ENCODE data around the gene ZFP62.

The ZFP62 gene

DNA sequence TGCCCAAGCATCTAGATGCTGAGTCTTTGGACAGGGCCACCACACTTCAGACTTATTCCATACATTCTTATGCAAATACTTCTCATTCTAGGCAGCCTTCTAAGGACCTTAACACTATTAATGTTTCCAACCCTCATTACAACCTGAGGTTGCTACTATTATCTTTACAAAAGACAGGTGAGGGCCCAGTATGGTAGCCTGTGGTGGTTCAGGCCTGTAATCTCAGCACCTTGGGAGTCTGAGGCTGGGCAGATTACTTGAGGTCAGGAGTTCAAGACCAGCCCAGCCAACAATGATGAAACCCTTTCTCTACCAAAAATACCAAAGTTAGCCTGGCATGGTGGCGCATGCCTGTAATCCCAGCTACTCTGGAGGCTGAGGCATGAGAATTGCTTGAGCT, 16.2 kb downstream of the ZFP62 start:
- no peak for TF ChIP-seq EGR1 (IDR thresholded peaks at IDR 0.05)
- no peak for TF ChIP-seq RAD21 (IDR thresholded peaks at IDR 0.05; ENCODE audit: low read depth)
- TF ChIP-seq ZBTB7A (IDR thresholded peaks at IDR 0.05; ENCODE audit: low read depth) = no peak
- TF ChIP-seq FOXM1 (IDR thresholded peaks at IDR 0.05; ENCODE audit: borderline replicate concordance, low read depth) = no peak
- no peak for TF ChIP-seq MAX (IDR thresholded peaks at IDR 0.05)
- TF ChIP-seq EP300 (IDR thresholded peaks at IDR 0.05; ENCODE audit: borderline replicate concordance) = no peak
- no peak for TF ChIP-seq CEBPB (IDR thresholded peaks at IDR 0.05)
- TF ChIP-seq TAF1 (IDR thresholded peaks at IDR 0.05; ENCODE audit: low read depth) = no peak
- TF ChIP-seq CREB1 (IDR thresholded peaks at IDR 0.05; ENCODE audit: low read depth) = no peak
- TF ChIP-seq, protein P1, sequence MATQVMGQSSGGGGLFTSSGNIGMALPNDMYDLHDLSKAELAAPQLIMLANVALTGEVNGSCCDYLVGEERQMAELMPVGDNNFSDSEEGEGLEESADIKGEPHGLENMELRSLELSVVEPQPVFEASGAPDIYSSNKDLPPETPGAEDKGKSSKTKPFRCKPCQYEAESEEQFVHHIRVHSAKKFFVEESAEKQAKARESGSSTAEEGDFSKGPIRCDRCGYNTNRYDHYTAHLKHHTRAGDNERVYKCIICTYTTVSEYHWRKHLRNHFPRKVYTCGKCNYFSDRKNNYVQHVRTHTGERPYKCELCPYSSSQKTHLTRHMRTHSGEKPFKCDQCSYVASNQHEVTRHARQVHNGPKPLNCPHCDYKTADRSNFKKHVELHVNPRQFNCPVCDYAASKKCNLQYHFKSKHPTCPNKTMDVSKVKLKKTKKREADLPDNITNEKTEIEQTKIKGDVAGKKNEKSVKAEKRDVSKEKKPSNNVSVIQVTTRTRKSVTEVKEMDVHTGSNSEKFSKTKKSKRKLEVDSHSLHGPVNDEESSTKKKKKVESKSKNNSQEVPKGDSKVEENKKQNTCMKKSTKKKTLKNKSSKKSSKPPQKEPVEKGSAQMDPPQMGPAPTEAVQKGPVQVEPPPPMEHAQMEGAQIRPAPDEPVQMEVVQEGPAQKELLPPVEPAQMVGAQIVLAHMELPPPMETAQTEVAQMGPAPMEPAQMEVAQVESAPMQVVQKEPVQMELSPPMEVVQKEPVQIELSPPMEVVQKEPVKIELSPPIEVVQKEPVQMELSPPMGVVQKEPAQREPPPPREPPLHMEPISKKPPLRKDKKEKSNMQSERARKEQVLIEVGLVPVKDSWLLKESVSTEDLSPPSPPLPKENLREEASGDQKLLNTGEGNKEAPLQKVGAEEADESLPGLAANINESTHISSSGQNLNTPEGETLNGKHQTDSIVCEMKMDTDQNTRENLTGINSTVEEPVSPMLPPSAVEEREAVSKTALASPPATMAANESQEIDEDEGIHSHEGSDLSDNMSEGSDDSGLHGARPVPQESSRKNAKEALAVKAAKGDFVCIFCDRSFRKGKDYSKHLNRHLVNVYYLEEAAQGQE (IDR thresholded peaks at IDR 0.05; ENCODE audit: low read depth) = no peak
- TF ChIP-seq TCF12 (IDR thresholded peaks at IDR 0.05; ENCODE audit: low read depth) = no peak

- TF ChIP-seq TAF1 (IDR thresholded peaks at IDR 0.05; ENCODE audit: low read depth) (no peak), TEAD4 (IDR thresholded peaks at IDR 0.05) (no peak), YY1 (IDR thresholded peaks at IDR 0.05; ENCODE audit: low read depth) (no peak), ZBTB7A (IDR thresholded peaks at IDR 0.05; ENCODE audit: low read depth) (no peak), NFIC (IDR thresholded peaks at IDR 0.05) (no peak), EGR1 (IDR thresholded peaks at IDR 0.05) (no peak), EP300 (IDR thresholded peaks at IDR 0.05; ENCODE audit: borderline replicate concordance) (no peak), MAX (IDR thresholded peaks at IDR 0.05) (no peak), CEBPB (IDR thresholded peaks at IDR 0.05) (no peak), CREB1 (IDR thresholded peaks at IDR 0.05; ENCODE audit: low read depth) (no peak), TCF12 (IDR thresholded peaks at IDR 0.05; ENCODE audit: low read depth) (no peak), USF1 (IDR thresholded peaks at IDR 0.05) (no peak)
These were observed 16.6 kb downstream of the ZFP62 start for GRCh38 chr5:180844432-180844831.

DNA sequence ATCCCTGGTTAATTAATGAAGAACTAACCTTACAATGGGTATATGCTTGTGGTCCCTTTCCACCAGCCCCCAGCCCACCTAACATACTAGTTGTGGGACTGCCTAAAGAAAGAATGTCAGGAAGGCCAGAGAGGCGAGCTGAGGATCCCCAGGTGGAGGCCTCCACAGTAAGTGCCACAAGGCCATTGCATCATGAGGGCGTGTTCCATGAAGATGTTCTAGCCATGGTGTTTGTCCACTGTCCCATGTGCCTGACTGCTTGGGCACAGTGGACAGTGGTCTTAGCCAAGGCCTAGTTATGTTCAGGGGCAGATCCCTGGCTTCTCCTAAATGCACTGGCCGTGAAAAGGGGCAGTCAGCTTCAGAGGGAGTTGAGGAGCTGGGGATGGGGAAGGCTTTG, 21.1 kb downstream of the ZFP62 start:
- TF ChIP-seq, protein P1 (IDR thresholded peaks at IDR 0.05; ENCODE audit: low read depth) = no peak
- TF ChIP-seq FOXM1 (IDR thresholded peaks at IDR 0.05; ENCODE audit: borderline replicate concordance, low read depth) (no peak), USF1 (IDR thresholded peaks at IDR 0.05) (no peak), MAX (IDR thresholded peaks at IDR 0.05) (no peak), EGR1 (IDR thresholded peaks at IDR 0.05) (no peak), TAF1 (IDR thresholded peaks at IDR 0.05; ENCODE audit: low read depth) (no peak), ZBTB7A (IDR thresholded peaks at IDR 0.05; ENCODE audit: low read depth) (no peak), CREB1 (IDR thresholded peaks at IDR 0.05; ENCODE audit: low read depth) (no peak), TCF12 (IDR thresholded peaks at IDR 0.05; ENCODE audit: low read depth) (no peak), CEBPB (IDR thresholded peaks at IDR 0.05) (no peak), RAD21 (IDR thresholded peaks at IDR 0.05; ENCODE audit: low read depth) (no peak), YY1 (IDR thresholded peaks at IDR 0.05; ENCODE audit: low read depth) (no peak), TEAD4 (IDR thresholded peaks at IDR 0.05) (no peak)

DNA sequence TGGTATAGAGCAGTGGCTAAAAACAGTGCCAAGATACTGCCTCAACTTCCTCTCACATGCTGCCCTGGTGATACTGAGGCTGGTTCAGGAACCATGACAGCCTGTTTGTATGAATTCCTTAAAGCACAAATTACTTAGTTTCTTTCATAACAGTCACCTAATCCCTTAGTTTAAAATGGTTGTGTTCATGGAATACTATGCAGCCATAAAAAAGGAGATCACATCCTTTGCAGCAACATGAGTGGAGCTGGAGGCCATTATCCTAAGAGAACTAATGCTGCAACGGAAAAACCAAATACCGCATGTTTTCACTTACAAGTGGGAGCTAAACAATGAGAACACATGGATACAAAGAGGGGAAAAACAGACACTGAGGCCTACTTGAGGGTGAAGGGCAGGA, 21.8 kb downstream of the ZFP62 start:
- no peak for TF ChIP-seq TAF1 (IDR thresholded peaks at IDR 0.05; ENCODE audit: low read depth)
- TF ChIP-seq YY1 (IDR thresholded peaks at IDR 0.05; ENCODE audit: low read depth) = no peak
- no peak for TF ChIP-seq CEBPB (IDR thresholded peaks at IDR 0.05)
- no peak for TF ChIP-seq TCF12 (IDR thresholded peaks at IDR 0.05; ENCODE audit: low read depth)
- no peak for TF ChIP-seq CREB1 (IDR thresholded peaks at IDR 0.05; ENCODE audit: low read depth)
- TF ChIP-seq, protein P1 (IDR thresholded peaks at IDR 0.05; ENCODE audit: low read depth) = no peak
- TF ChIP-seq TEAD4 (IDR thresholded peaks at IDR 0.05) = no peak
- no peak for TF ChIP-seq MAX (IDR thresholded peaks at IDR 0.05)
- TF ChIP-seq FOXM1 (IDR thresholded peaks at IDR 0.05; ENCODE audit: borderline replicate concordance, low read depth) = no peak
- no peak for TF ChIP-seq ZBTB7A (IDR thresholded peaks at IDR 0.05; ENCODE audit: low read depth)
- no peak for TF ChIP-seq RAD21 (IDR thresholded peaks at IDR 0.05; ENCODE audit: low read depth)
- no peak for TF ChIP-seq EGR1 (IDR thresholded peaks at IDR 0.05)
- TF ChIP-seq USF1 (IDR thresholded peaks at IDR 0.05) = no peak
